Spleen (tissue), 7 donors: Measurements from ENCODE around the gene DLST.

ENCODE experiments used
- CTCF ChIP-seq, 11 experiments: fragments of 200-600 bp in 7 of 11; fragments of 450-650 bp in 4 of 11; sonication (generic) in 4 of 11; IDR thresholded peaks in 8 of 11; conservative IDR thresholded peaks in 3 of 11; 1 replicate in 7 of 11; 2 replicates in 4 of 11; pipeline versions ENCODE4 v1.4.0 to v1.8.0; 2016 to 2021; ENCODE audit warnings: antibody characterized with exemption in 11 of 11, inconsistent platforms in 4 of 11, mild to moderate bottlenecking in 1 of 11
- POLR2A ChIP-seq, 3 donors: fragments of 450-650 bp; IDR thresholded peaks; one replicate each; pipeline ENCODE4 v1.5.1; 2017; ENCODE audit warnings: antibody characterized with exemption in 3 of 3, mild to moderate bottlenecking in 1 of 3
- POLR2AphosphoS5 ChIP-seq, 3 donors: sonication (generic); formaldehyde crosslinking; IDR thresholded peaks; one replicate each; pipeline ENCODE4 v1.5.1; 2017; ENCODE audit warnings: antibody characterized with exemption in 3 of 3
- donor health status: DM: no; HTN: no; CAD: no; lungs with moderate emphysema.
- donor health status: DM: no; HTN: no; CAD: no.
- donor health status: DM: no; HTN: no; CAD: no.

GRCh38 chr14:74942181-74942580 is 60.5 kb downstream of the DLST start:
- TF ChIP-seq CTCF (IDR thresholded peaks at IDR 0.05 in 8 of 11, conservative IDR thresholded peaks at IDR 0.05 in 3 of 11) (no peak), POLR2AphosphoS5 (IDR thresholded peaks at IDR 0.05) (no peak), POLR2A (IDR thresholded peaks at IDR 0.05) (no peak)
